LNCaP clone FGC (cell line): ENCODE results near the gene GFPT1.
"Not testable (repeated sequence)": the region's sequence is repeated elsewhere in the genome, so short reads cannot be mapped to it uniquely, and the experiment has no call there.

ENCODE experiments used
- DNase-seq: peaks from one replicate; pipeline ENCODE4 v3.0.0-alpha.2; 2011; ENCODE audit warnings: low read depth
- H3K4me3 ChIP-seq: 2 replicates; pipeline ENCODE4 v1.5.1; 2011; ENCODE audit warnings: mild to moderate bottlenecking, low read depth, low read length, control low read depth
- CTCF ChIP-seq: IDR thresholded peaks from 2 replicates; pipeline ENCODE4 v1.5.1; 2012; ENCODE audit warnings: mild to moderate bottlenecking; ENCODE audit not compliant: control insufficient read depth, insufficient read depth; ENCODE audit errors: extremely low read depth

GFPT1 gene

GRCh38 chr2:69356471-69356870 is 30.6 kb downstream of the GFPT1 start:
- no peak for TF ChIP-seq CTCF
- no peak overlapping the region for H3K4me3 ChIP-seq
- no peak for DNase-seq

DNA sequence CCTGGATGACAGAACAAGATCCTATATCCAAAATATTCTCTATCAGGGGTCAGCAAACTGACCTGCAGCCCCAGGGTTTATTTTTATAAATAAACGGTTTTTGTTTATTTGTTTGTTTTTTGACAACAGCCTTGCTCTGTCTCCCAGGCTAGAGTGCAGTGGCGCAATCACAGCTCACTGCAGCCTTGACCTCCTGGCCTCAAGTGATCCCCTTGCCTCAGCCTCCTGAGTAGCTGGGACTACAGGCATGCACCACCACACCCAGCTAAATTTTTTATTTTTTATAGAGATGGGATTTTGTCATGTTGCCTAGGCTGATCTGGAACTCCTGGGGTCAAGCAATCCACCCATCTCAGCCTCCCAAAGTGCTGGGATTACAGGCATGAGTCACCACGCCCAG is 32.1 kb downstream of the GFPT1 start:
- not testable (repeated sequence) for DNase-seq, H3K4me3 ChIP-seq

GRCh38 chr2:69353360-69353759 is 33.7 kb downstream of the GFPT1 start:
- DNase-seq, result no peak
- no peak overlapping the region for H3K4me3 ChIP-seq
- TF ChIP-seq CTCF, result no peak

DNA sequence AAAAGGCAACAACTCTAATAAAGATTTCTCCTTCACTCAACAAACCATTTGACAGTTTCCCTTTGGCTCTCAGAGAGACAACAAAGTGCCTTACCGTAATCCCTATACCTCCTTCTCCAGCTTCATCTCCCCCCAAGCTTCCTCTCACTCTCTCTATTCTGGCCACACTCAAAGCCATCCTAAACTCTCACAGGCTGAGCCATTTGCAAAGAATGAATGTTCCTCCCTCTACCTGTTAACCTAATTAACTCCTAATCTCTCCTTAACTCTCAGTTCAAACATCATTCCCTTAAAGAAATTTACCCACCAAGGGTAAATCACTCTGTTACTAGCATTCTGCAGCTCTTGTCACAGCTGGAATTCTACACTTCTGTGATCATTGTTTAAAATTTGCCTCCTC is 38.2 kb downstream of the GFPT1 start:
- H3K4me3 ChIP-seq, result no peak overlapping the region
- DNase-seq, result no peak
- TF ChIP-seq CTCF, result no peak

GRCh38 chr2:69345434-69345833 is 41.6 kb downstream of the GFPT1 start:
- no peak for DNase-seq
- TF ChIP-seq CTCF, result no peak
- no peak overlapping the region for H3K4me3 ChIP-seq

GRCh38 chr2:69344305-69344704 is 42.7 kb downstream of the GFPT1 start:
- no peak overlapping the region for H3K4me3 ChIP-seq
- DNase-seq, result no peak
- TF ChIP-seq CTCF, result no peak

DNA sequence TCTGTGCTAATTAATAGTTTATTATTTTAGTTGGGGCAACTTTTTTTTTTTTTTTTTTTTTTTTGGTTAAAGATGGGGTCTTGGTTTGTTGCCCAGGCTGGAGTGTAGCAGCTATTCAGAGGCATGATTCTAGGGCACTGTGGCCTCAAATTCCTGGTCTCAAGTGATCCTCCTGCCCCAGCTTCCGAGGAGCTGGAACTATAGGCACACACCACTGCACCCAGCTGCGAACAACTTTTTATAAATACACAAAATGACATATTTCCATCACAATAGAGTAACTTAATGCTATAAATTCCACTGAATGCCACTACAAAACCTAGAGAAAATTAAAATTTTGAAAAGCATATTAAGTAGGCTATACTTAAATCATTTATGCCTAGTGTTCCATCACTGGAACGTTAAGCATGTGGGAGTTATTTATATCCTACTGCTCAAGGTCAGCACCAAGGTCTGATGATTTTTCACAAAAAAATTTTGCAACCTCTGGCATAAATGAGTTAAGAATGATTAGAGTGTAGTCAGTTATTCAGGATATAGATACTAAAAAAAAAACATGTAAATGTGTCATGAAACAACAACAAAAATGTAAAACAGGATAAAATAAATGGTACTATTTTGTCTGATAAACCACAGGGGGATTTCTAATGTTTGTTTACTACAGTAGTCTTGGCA is 46.8 kb downstream of the GFPT1 start:
- no peak for DNase-seq
- TF ChIP-seq CTCF, result no peak
- no peak overlapping the region for H3K4me3 ChIP-seq
